Progenitor cell of endocrine pancreas (in vitro differentiated cells): ENCODE data around the gene FOXC2. TPM values are rescaled to one million over a fixed set of nuclear protein-coding genes. Genes with fewer than 3 reads are reported as not detected.

Experiments used
- DNase-seq: peaks from one replicate; pipeline ENCODE4 v3.0.0; 2021; ENCODE audit warnings: low spot score; ENCODE audit not compliant: unreplicated experiment
- H3K27ac Mint-ChIP-seq: 2 replicates; pipeline ENCODE4 v1.8.0; 2021; ENCODE audit warnings: mild to moderate bottlenecking, moderate library complexity, mixed read lengths
- H3K27me3 Mint-ChIP-seq: 2 replicates; pipeline ENCODE4 v1.8.0; 2021; ENCODE audit warnings: mixed read lengths
- H3K36me3 Mint-ChIP-seq: 2 replicates; pipeline ENCODE4 v1.8.0; 2022; ENCODE audit warnings: mixed read lengths; ENCODE audit not compliant: insufficient read depth
- H3K4me1 Mint-ChIP-seq: 2 replicates; pipeline ENCODE4 v1.8.0; 2021; ENCODE audit warnings: low read depth, mixed read lengths
- H3K4me3 Mint-ChIP-seq: 2 replicates; pipeline ENCODE4 v1.8.0; 2021; ENCODE audit warnings: low read depth, mild to moderate bottlenecking, moderate library complexity, mixed read lengths
- H3K9me3 Mint-ChIP-seq: 2 replicates; pipeline ENCODE4 v1.8.0; 2021; ENCODE audit warnings: low read depth, mixed read lengths
- CTCF ChIP-seq: fragments of 200-600 bp; sonication (generic); IDR thresholded peaks from one replicate; pipeline ENCODE4 v1.5.0; 2021; ENCODE audit warnings: antibody characterized with exemption, mild to moderate bottlenecking; ENCODE audit not compliant: unreplicated experiment
- total RNA-seq: library from RNA; stranded (reverse); gene quantifications from 2 replicates; pipeline ENCODE4 v1.2.1, GENCODE V29; 2021

The FOXC2 gene
- total RNA-seq, 1 donor from 2014 or later = not detected

DNA sequence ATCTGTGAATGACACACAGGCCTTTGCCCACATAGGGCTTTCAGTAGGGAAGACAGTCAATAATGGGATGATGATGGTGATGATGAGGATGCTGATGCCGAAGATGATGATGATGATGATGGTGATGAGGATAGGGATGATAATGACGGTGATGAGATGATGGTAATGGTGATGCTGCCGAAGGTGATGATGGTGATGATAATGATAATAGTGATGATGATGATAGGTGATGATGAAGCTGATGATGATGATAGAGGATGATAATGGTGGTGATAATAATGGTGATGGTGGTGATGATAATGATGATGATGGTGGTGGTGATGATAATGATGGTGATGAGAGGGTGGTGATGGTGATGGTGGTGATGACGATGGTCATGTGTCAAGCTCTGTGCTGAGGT is 24.6 kb downstream of the FOXC2 start:
- peaks cover 67% of the 10 kb centered on the region for H3K27me3 Mint-ChIP-seq

GRCh38 chr16:86593913-86594620 is 27.4 kb downstream of the FOXC2 start:
- Mint-ChIP-seq H3K27me3 (peaks cover 86% of the 10 kb centered on the region), H3K36me3 (no peaks in the 10 kb centered on the region), H3K27ac (no peak overlapping the region), H3K9me3 (no peaks in the 10 kb centered on the region), H3K4me3 (no peak overlapping the region), H3K4me1 (no peaks in the 10 kb centered on the region)
- DNase-seq = no peak
- no peak for TF ChIP-seq CTCF

More for the DNA sequence above, 24.6 kb downstream of the FOXC2 start:
- no peak overlapping the region for H3K4me3 Mint-ChIP-seq
- no peaks in the 10 kb centered on the region for H3K9me3 Mint-ChIP-seq
- no peaks in the 10 kb centered on the region for H3K4me1 Mint-ChIP-seq
- H3K27ac Mint-ChIP-seq = no peak overlapping the region
- no peak for TF ChIP-seq CTCF
- no peaks in the 10 kb centered on the region for H3K36me3 Mint-ChIP-seq
- no peak for DNase-seq

GRCh38 chr16:86594721-86595120 is 28.1 kb downstream of the FOXC2 start:
- H3K36me3 Mint-ChIP-seq = no peaks in the 10 kb centered on the region
- no peak for TF ChIP-seq CTCF
- H3K4me3 Mint-ChIP-seq = no peak overlapping the region
- DNase-seq = no peak
- no peaks in the 10 kb centered on the region for H3K9me3 Mint-ChIP-seq
- peaks cover 83% of the 10 kb centered on the region for H3K27me3 Mint-ChIP-seq
- H3K27ac Mint-ChIP-seq = no peak overlapping the region
- H3K4me1 Mint-ChIP-seq = no peaks in the 10 kb centered on the region

DNA sequence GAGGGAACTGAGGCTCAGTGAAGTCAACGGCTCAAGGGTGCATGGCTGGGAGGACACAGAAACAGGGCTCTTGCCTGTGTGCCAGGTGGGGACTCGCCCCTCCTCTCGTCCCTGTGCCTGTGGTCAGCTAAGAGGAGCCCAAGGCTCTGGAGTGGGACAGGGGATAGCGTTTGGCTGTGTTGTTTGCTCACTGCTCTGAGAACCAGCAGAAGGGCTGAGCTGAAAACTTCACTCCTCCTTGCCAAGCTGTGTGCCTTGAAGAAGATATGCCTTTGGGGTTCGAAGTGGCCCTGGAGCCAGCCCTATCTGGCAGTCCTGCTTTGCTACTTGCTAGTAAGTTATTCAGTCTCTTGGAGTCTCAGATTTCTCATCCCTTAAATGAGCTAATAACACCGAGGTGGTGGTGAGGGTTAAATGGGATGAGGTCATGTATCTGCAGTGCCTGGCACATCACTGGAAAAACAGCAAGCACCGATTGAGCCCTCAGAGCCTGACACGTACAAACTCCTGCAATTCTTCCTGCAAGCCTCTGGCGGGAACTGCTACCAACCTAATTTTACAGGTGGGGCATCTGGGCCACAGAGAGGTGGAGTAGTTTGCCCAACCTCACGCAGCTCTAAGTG is 29.5 kb downstream of the FOXC2 start:
- no peak overlapping the region for H3K27ac Mint-ChIP-seq
- no peak for DNase-seq
- H3K27me3 Mint-ChIP-seq = peaks cover 81% of the 10 kb centered on the region
- H3K36me3 Mint-ChIP-seq = no peaks in the 10 kb centered on the region
- no peak for TF ChIP-seq CTCF
- H3K4me3 Mint-ChIP-seq = no peak overlapping the region
- H3K4me1 Mint-ChIP-seq = no peaks in the 10 kb centered on the region
- no peaks in the 10 kb centered on the region for H3K9me3 Mint-ChIP-seq

DNA sequence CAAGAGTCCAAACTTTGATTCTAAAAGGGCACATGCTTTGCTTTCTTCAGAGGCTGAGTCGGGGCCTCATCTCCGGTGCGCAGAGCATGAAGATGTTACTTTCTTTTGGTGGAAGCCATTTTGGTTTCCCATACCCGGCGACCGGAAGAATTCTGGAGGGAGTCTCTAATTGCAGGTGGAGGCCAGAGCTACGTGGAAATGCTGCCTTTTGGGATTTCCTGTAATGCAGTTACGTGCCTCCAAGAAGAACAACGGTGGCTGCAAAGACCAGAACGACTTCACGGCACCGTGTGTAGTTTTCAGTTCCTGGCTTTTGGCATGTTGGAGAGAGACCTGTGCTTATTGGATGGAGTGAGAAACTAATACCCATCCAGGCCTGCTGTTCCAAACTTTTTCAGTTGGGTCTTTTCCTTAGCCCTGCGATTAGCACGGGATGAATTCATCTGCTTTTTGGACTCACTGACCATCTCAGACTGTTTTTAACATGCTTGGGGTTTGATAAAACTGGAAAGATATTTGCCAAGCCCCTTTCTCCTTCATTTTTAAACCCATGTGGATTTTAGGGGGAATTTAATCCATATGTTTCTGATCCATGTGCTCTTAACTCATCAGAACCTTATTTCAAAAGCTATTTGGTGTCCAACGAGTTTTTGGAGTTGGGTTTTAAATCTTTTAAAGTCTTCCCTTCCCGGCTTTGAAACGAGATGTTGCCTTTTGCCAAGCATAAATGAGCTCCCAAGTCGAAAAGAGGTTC is 30.7 kb downstream of the FOXC2 start:
- Mint-ChIP-seq H3K36me3 (no peaks in the 10 kb centered on the region), H3K27me3 (peaks cover 76% of the 10 kb centered on the region), H3K4me3 (no peak overlapping the region), H3K27ac (no peak overlapping the region), H3K4me1 (no peaks in the 10 kb centered on the region), H3K9me3 (no peaks in the 10 kb centered on the region)
- no peak for DNase-seq
- TF ChIP-seq CTCF = no peak
